Thymus (tissue), 11 donors: ENCODE results near the gene DRAP1. TPM values are rescaled to one million over a fixed set of nuclear protein-coding genes. Genes with fewer than 3 reads are reported as not detected.

ENCODE experiments used
- DNase-seq, 9 donors: peaks; one replicate each; pipeline ENCODE4 v3.0.0-alpha.2; 2013; ENCODE audit warnings: low spot score in 9 of 9, low read depth in 6 of 9, missing footprints in 1 of 9
- H3K27ac ChIP-seq, 2 donors: one replicate each; pipeline ENCODE4 v1.5.1; 2013; ENCODE audit warnings: control low read depth in 1 of 2, low read depth in 1 of 2, low read length in 1 of 2, mild to moderate bottlenecking in 1 of 2, moderate library complexity in 1 of 2
- H3K27me3 ChIP-seq, 2 donors: one replicate each; pipeline ENCODE4 v1.5.1; 2013; ENCODE audit warnings: low read length in 1 of 2; ENCODE audit not compliant: control insufficient read depth in 2 of 2, insufficient read depth in 1 of 2
- H3K36me3 ChIP-seq, 2 donors: one replicate each; pipeline ENCODE4 v1.5.1; 2013; ENCODE audit warnings: low read length in 1 of 2, mild to moderate bottlenecking in 1 of 2, moderate library complexity in 1 of 2; ENCODE audit not compliant: control insufficient read depth in 2 of 2, insufficient read depth in 2 of 2
- H3K4me1 ChIP-seq, 2 donors: one replicate each; pipeline ENCODE4 v1.5.1; 2013; ENCODE audit warnings: low read length in 2 of 2; ENCODE audit not compliant: control insufficient read depth in 2 of 2, insufficient read depth in 2 of 2
- H3K4me3 ChIP-seq, 2 donors: one replicate each; pipeline ENCODE4 v1.5.1; 2013; ENCODE audit warnings: low read length in 2 of 2, control low read depth in 1 of 2, mild to moderate bottlenecking in 1 of 2
- H3K9me3 ChIP-seq, 2 donors: one replicate each; pipeline ENCODE4 v1.5.1; 2013; ENCODE audit warnings: low read length in 1 of 2, mild to moderate bottlenecking in 1 of 2; ENCODE audit not compliant: control insufficient read depth in 2 of 2, insufficient read depth in 1 of 2
- WGBS: extraction: QIAGEN DNeasy Blood & Tissue Kit; methylation state at CpG from one replicate; pipeline ENCODE4 v1.1.7; 2013; 5-methylcytosine and 5-hydroxymethylcytosine counted together
- polyA plus RNA-seq: library from polyadenylated mRNA; stranded (reverse); fragments of 200-250 nt; gene quantifications from one replicate; pipeline ENCODE4 v1.2.3, GENCODE V29; 2013
- total RNA-seq: library from RNA; stranded (reverse); fragments of 120-200 nt; gene quantifications from one replicate; pipeline ENCODE4 v1.2.4, GENCODE V29; 2013
- donor health status: healthy.

Gene DRAP1
- total and polyA plus RNA-seq, 2 donors, result 131 to 200 TPM

DNA sequence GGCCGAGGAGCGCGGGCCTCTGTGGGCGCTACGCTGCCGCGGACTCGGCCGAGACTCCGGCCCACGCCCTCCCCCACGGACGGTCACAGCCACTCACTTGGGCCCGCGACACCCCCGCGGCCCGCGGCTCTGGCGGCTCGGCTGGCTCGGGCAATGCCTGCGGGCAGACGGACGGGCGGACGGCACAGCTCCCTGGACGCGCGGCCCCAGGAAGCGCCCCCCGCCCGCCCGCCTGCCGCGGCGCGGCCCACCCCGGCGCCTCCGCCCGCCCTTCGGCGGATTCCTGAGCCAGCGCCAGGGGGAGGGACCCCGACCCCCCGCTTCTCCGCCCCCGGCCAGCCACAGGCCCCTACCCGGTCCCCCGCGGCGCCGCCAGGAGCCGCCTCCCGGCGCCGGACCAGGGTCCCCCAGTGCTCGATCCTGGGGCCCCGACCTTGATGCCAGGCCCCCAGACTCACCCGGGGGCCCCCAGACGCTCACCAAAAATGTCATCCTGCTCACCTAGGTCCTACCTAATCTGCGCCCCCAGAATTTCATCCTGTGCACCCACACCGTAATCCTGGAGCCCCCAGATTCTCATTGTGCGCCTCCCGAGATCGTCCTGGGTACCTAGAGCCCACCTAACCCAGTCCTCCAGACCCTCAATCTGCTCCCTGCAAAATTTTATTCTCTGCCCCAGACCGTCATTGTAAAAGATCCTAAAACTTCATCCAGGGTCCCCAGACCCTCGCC is 46.5 kb upstream of the DRAP1 start, which contains the start of gene EFEMP2:
EFEMP2 (minus strand) TSS at position 215 of the 732 bp plus-strand sequence. CDS start 446 bp downstream, outside the sequence.
- Histone ChIP-seq H3K4me1 (peaks cover 10 to 15% of the 10 kb centered on the region in 2 donors), H3K9me3 (no peaks in the 10 kb centered on the region), H3K27ac (peak within 1 kb of the TSS; percentile 23 to 61), H3K36me3 (peaks cover 0 to 9% of the 10 kb centered on the region in 2 donors), H3K27me3 (peaks cover 11 to 42% of the 10 kb centered on the region in 2 donors), H3K4me3 (peak within 1 kb of the TSS; percentile 49 to 62)
- WGBS, result 9% methylated on average over 68 of the region's 69 CpGs
- no peak for DNase-seq

- peak overlapping the region; percentile 23 to 61 for H3K27ac ChIP-seq
- DNase-seq, result peak; percentile 73 to 95 (median 88)
- peaks cover 10 to 15% of the 10 kb centered on the region in 2 donors for H3K4me1 ChIP-seq
- H3K4me3 ChIP-seq, result peak overlapping the region; percentile 49 to 62
- H3K36me3 ChIP-seq, result peaks cover 0 to 1% of the 10 kb centered on the region in 2 donors
- no peaks in the 10 kb centered on the region for H3K9me3 ChIP-seq
- WGBS, result 9% methylated on average over 54 of the region's 54 CpGs
- H3K27me3 ChIP-seq, result peaks cover 11 to 42% of the 10 kb centered on the region in 2 donors
Observed at GRCh38 chr11:65873318-65874156, 45.7 kb upstream of the DRAP1 start.

GRCh38 chr11:65879617-65880016 is 39.6 kb upstream of the DRAP1 start, which contains the start of gene CTSW:
Gene CTSW (plus strand): TSS chr11:65879837. CDS start chr11:65879855, 18 bp downstream.
- peak in 1 of 9 donors; percentile 45 for DNase-seq
- H3K4me1 ChIP-seq, result peaks cover 0 to 19% of the 10 kb centered on the region in 2 donors
- WGBS, result 8% methylated on average over 7 of the region's 7 CpGs
- H3K36me3 ChIP-seq, result peaks cover 19 to 28% of the 10 kb centered on the region in 2 donors
- H3K9me3 ChIP-seq, result peaks cover 0 to 5% of the 10 kb centered on the region in 2 donors
- no peaks in the 10 kb centered on the region for H3K27me3 ChIP-seq
- H3K4me3 ChIP-seq, result no peak within 1 kb of the TSS
- peak within 1 kb of the TSS in 1 of 2 donors; percentile 8 for H3K27ac ChIP-seq

DNA sequence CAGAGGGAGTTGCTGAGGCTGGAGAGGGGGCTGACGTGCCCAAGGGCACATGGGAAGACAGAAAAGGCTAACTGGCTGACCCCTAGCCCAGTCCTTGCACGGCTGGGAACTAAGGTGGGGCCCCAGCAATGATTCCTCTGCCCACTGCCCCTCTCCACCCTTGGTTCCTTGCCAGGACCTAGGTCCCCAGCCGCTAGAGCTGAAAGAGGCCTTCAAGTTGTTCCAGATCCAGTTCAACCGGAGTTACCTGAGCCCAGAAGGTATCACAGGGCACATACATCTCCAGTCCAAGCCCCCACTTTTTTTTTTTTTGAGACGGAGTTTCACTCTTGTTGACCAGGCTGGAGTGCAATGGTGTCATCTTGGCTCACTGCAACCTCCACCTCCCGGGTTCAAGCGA is 39.2 kb upstream of the DRAP1 start:
- Histone ChIP-seq H3K4me1 (peaks cover 0 to 23% of the 10 kb centered on the region in 2 donors), H3K4me3 (no peak overlapping the region), H3K27ac (no peak overlapping the region), H3K27me3 (no peaks in the 10 kb centered on the region), H3K36me3 (peaks cover 19 to 32% of the 10 kb centered on the region in 2 donors), H3K9me3 (peaks cover 0 to 5% of the 10 kb centered on the region in 2 donors)
- no peak for DNase-seq
- WGBS, result 83% methylated on average over 7 of the region's 7 CpGs

DNA sequence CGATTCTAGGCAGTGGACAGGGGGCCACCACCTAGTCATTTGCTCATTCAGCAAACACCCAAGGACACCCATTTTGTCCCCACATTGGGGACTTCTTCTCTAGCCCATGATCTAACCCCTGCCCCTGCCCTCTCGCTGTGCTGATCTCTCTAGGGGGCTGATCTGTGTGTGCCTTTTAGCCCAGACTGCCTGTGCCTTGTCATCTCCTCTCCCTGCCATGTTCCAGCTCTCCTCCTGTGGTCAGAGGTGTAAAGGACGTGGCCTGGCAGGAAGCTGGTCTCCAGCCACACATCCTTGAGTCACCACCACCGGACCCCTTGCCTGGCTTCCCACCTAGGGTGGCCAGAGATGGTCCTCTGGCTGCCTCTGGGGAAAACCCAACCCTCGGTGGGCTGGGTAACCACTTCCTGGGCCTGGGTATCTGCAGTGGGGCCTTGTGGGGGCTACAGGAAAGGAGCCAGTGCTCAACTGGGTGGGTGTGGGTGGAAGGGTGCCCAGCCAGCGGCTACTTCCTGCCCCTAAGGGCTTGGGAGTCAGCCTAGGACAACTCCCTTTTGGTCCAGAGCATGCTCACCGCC is 38.3 kb upstream of the DRAP1 start:
- Histone ChIP-seq H3K9me3 (peaks cover 0 to 5% of the 10 kb centered on the region in 2 donors), H3K27ac (no peak overlapping the region), H3K27me3 (no peaks in the 10 kb centered on the region), H3K36me3 (peaks cover 23 to 40% of the 10 kb centered on the region in 2 donors), H3K4me3 (no peak overlapping the region), H3K4me1 (peaks cover 0 to 25% of the 10 kb centered on the region in 2 donors)
- no peak for DNase-seq
- WGBS, result 47% methylated on average over 7 of the region's 7 CpGs

- DNase-seq, result no peak
- Histone ChIP-seq H3K27ac (no peak overlapping the region), H3K27me3 (no peaks in the 10 kb centered on the region), H3K9me3 (peaks cover 0 to 5% of the 10 kb centered on the region in 2 donors), H3K4me3 (no peak overlapping the region), H3K4me1 (peaks cover 0 to 29% of the 10 kb centered on the region in 2 donors), H3K36me3 (peaks cover 26 to 50% of the 10 kb centered on the region in 2 donors)
- WGBS, result 98% methylated on average over 30 of the region's 30 CpGs
Observed at GRCh38 chr11:65882120-65883057, 36.8 kb upstream of the DRAP1 start.

- no peak overlapping the region for H3K27ac ChIP-seq
- H3K9me3 ChIP-seq, result peaks cover 0 to 12% of the 10 kb centered on the region in 2 donors
- no peaks in the 10 kb centered on the region for H3K27me3 ChIP-seq
- H3K36me3 ChIP-seq, result peaks cover 26 to 50% of the 10 kb centered on the region in 2 donors
- peaks cover 0 to 37% of the 10 kb centered on the region in 2 donors for H3K4me1 ChIP-seq
- WGBS, result 96% methylated on average over 13 of the region's 13 CpGs
- no peak overlapping the region for H3K4me3 ChIP-seq
- no peak for DNase-seq
Observed at GRCh38 chr11:65883058-65883761, 36.0 kb upstream of the DRAP1 start.
